ENCODE measurements around the gene ZNF532. TPM values are rescaled to one million over a fixed set of nuclear protein-coding genes. Genes with fewer than 3 reads are reported as not detected.

The ZNF532 gene
- total RNA-seq, 1 experiment from 2014 or later, result 258 TPM

DNA sequence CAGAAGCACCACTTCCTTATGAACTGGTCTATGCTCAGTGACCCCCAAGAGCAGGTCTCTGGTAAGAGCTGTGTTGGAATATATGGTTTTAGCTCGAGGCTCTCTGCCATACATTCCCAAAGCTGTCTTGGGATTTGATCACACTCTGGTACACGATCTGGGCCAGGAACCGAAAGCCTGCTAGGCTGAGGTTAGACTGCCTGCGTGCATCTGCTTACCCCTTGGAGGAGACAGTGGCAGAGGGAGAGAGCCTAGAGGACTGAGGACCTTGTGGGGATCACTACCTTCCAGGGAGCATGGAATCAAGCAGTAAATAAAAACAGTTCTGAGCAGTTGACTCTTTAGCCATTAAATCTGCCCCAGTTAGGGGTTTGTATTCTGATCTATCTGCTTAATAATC, 63.7 kb downstream of the ZNF532 start:
- H2BK120ac ChIP-seq (ENCODE audit: low read depth, low read length, poor library complexity, severe bottlenecking), result no peak overlapping the region
- H3K4me2 ChIP-seq (ENCODE audit: insufficient read depth, insufficient read length, low read length), result peak overlapping the region; percentile 32
- H3K56ac ChIP-seq (ENCODE audit: insufficient read length, low read depth, low read length), result no peak overlapping the region
- TF ChIP-seq, protein P1, sequence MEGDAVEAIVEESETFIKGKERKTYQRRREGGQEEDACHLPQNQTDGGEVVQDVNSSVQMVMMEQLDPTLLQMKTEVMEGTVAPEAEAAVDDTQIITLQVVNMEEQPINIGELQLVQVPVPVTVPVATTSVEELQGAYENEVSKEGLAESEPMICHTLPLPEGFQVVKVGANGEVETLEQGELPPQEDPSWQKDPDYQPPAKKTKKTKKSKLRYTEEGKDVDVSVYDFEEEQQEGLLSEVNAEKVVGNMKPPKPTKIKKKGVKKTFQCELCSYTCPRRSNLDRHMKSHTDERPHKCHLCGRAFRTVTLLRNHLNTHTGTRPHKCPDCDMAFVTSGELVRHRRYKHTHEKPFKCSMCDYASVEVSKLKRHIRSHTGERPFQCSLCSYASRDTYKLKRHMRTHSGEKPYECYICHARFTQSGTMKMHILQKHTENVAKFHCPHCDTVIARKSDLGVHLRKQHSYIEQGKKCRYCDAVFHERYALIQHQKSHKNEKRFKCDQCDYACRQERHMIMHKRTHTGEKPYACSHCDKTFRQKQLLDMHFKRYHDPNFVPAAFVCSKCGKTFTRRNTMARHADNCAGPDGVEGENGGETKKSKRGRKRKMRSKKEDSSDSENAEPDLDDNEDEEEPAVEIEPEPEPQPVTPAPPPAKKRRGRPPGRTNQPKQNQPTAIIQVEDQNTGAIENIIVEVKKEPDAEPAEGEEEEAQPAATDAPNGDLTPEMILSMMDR (conservative IDR thresholded peaks at IDR 0.05), result no peak
- Mint-ChIP-seq H3K27ac (peak overlapping the region; percentile 90 to 94 (median 94)), H3K27me3 (ENCODE audit: low read depth) (no peaks in the 10 kb centered on the region), H3K9me3 (peaks cover under 1 to 6% of the 10 kb centered on the region in 2 experiments; a peak in 1 of 5 replicates), H3K4me1 (peaks cover 61 to 64% of the 10 kb centered on the region in 2 experiments), H3K36me3 (ENCODE audit: insufficient read depth in 1 of 3, low read depth in 3 of 3) (peaks cover 21 to 56% (median 37%) of the 10 kb centered on the region in 3 experiments), H3K4me3 (peak overlapping the region in 1 of 2 experiments; percentile 68; a peak in 3 of 5 replicates)
- no peak overlapping the region for H2AK5ac ChIP-seq (ENCODE audit: insufficient read length, low read length)
- H4K20me1 ChIP-seq (ENCODE audit: control insufficient read depth, insufficient read depth, insufficient read length), result no peaks in the 10 kb centered on the region
- whole genome bisulfite sequencing (ENCODE audit: extremely low coverage, insufficient read length, low lambda C conversion rate), result no CpG with 5 or more reads among the region's 4 CpGs
- H3K4ac ChIP-seq (ENCODE audit: low read depth, low read length), result no peak overlapping the region
- H4K8ac ChIP-seq (replicated peaks; ENCODE audit: insufficient read length, low read depth, low read length), result no peak overlapping the region
- no peak overlapping the region for H4K91ac ChIP-seq (ENCODE audit: insufficient read length, low read depth, low read length)
- no peak overlapping the region for H2BK20ac ChIP-seq (ENCODE audit: low read depth, low read length, poor library complexity, severe bottlenecking)
- peaks cover 7% of the 10 kb centered on the region; the same call in 1 of the 2 replicates for H3K4me1 ChIP-seq (ENCODE audit: insufficient read depth, low read length)
- peaks cover 57% of the 10 kb centered on the region; the same call in 1 of the 2 replicates for H3K79me2 ChIP-seq (ENCODE audit: insufficient read depth, low read length)
- no peak overlapping the region for H3T11ph ChIP-seq (ENCODE audit: low read length)
- H3K23ac ChIP-seq (ENCODE audit: insufficient read length, low read depth, low read length), result no peak overlapping the region
- H3K9me3 ChIP-seq (ENCODE audit: control insufficient read depth, low read depth, low read length), result no peaks in the 10 kb centered on the region
- H3K27me3 ChIP-seq (ENCODE audit: insufficient read depth, low read length), result no peaks in the 10 kb centered on the region
- no peak overlapping the region for H2BK15ac ChIP-seq (ENCODE audit: low read depth, low read length)
- H2AFZ ChIP-seq (ENCODE audit: low read length), result no peak overlapping the region
- no peak overlapping the region for H4K5ac ChIP-seq (ENCODE audit: insufficient read length, low read depth, low read length)
- H2BK12ac ChIP-seq (ENCODE audit: insufficient read length, low read depth, low read length), result no peak overlapping the region
- no peak overlapping the region for H2BK5ac ChIP-seq (ENCODE audit: insufficient read length, low read length)
- no peaks in the 10 kb centered on the region for H3K23me2 ChIP-seq (ENCODE audit: insufficient read length, low read depth, low read length, poor library complexity, severe bottlenecking)
- H3K27ac ChIP-seq (ENCODE audit: insufficient read length, low read depth, low read length), result no peak overlapping the region
- DNase-seq, result no peak
- H3K18ac ChIP-seq (ENCODE audit: insufficient read length, low read depth, low read length), result no peak overlapping the region
- peaks cover 15% of the 10 kb centered on the region for H3K79me1 ChIP-seq (ENCODE audit: insufficient read depth, low read depth, low read length, poor library complexity, severe bottlenecking)
- H3K14ac ChIP-seq (ENCODE audit: insufficient read depth, low read length), result no peak overlapping the region; the same call in 1 of the 2 replicates
- H3K9ac ChIP-seq (ENCODE audit: extremely low read depth, insufficient read length, low read length), result no peak overlapping the region

All from H9 (cell line).